ENCODE data around the gene SAMD1. TPM values are rescaled to one million over a fixed set of nuclear protein-coding genes. Genes with fewer than 3 reads are reported as not detected.

The SAMD1 gene
- total RNA-seq, 2 donors from 2014 or later: 11.2 to 22.1 TPM

GRCh38 chr19:14103310-14103709, 12.8 kb upstream of the SAMD1 start:
- H3K27ac ChIP-seq: no peak overlapping the region
- H3K9me3 ChIP-seq: no peaks in the 10 kb centered on the region
- TF ChIP-seq CTCF (IDR thresholded peaks at IDR 0.05) (no peak), POLR2A (IDR thresholded peaks at IDR 0.05) (no peak)
- no peaks in the 10 kb centered on the region for H3K27me3 ChIP-seq
- no peaks in the 10 kb centered on the region for H3K4me1 ChIP-seq
- intact Hi-C loops (cut with DNase I): no loop called here
- whole genome bisulfite sequencing, 2 donors: 93% methylated on average over 1 of the region's 1 CpG; no CpG with 5 or more reads in 1 of the 2 donors
- no peak overlapping the region for H3K4me3 ChIP-seq
- no peak for DNase-seq
- no peak for ATAC-seq
- H3K36me3 ChIP-seq (replicated peaks in 1 of 2; ENCODE audit: insufficient read depth in 1 of 2, low read depth in 2 of 2): peaks cover 2 to 6% of the 10 kb centered on the region in 2 donors

- H3K36me3 ChIP-seq (replicated peaks in 1 of 2; ENCODE audit: insufficient read depth in 1 of 2, low read depth in 2 of 2): peaks cover 2 to 6% of the 10 kb centered on the region in 2 donors
- DNase-seq (no peak), ATAC-seq (no peak)
- no peak overlapping the region for H3K27ac ChIP-seq
- no peak overlapping the region for H3K4me3 ChIP-seq
- H3K27me3 ChIP-seq: no peaks in the 10 kb centered on the region
- no peaks in the 10 kb centered on the region for H3K4me1 ChIP-seq
- TF ChIP-seq CTCF (IDR thresholded peaks at IDR 0.05) (no peak), POLR2A (IDR thresholded peaks at IDR 0.05) (no peak)
- intact Hi-C loops (cut with DNase I): no loop called here
- 86 to 96% methylated on average over 9 to 10 of the region's 10 CpGs for WGBS, 2 donors
- no peaks in the 10 kb centered on the region for H3K9me3 ChIP-seq
Observed at GRCh38 chr19:14102756-14103155, 12.2 kb upstream of the SAMD1 start.

DNA sequence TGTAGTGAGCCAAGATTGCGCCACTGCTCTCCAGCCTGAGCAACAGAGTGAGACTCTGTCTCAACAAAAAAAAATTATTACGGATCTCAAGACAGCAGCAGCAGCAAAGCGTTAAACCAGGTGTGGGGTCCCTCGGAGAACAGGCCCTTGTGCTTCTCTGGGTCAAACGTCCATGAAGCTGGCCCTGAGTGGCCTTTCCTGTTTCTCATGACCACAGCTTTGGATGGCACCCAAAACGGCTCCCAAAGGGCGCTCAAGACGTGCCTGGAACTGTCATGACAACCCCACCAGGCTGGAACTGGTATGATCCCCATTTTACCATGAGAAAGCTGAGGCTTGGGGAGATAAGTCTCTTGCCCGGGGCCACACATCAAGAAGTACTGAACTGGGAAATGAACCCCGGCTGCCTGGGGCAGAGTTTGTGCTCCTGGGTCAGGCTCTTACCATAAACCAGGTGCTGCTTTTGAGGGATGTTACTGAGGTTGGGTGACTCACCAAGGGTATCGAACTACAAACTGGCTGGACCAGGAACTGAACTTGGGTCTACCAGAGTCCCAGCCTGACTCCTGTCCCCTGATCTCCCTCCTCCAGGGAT, 11.6 kb upstream of the SAMD1 start:
- intact Hi-C loops (cut with DNase I): no loop called here
- 74% methylated on average over 9 to 11 of the region's 11 CpGs for WGBS, 2 donors

DNA sequence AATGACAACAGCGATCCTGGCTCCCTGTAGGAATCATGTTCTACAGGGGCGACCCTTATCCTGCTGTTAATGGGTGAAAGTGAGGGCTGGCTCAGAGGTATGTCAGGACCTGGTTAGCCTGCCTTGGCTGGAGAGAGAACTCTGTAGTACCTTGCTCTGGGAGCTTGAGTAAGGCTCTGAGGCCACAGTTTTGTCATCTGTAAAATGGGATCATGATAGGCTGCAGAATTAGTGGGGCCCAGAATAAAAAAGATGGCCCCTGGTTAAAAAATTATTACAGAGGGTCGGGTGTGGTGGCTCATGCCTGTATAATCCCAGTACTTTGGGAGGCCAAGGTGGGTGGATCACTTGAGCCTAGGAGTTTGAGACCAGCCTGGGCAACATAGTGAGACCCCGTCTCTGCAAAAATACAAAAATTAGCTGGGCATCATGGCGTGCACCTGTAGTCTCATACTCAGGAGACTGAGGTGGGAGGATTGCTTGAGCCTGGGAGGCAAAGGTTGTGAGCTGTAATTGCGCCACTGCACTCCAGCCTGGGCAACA, 10.5 kb upstream of the SAMD1 start:
- no peak overlapping the region for H3K27ac ChIP-seq
- DNase-seq: no peak
- no peaks in the 10 kb centered on the region for H3K27me3 ChIP-seq
- ATAC-seq: no peak
- 91 to 93% methylated on average over 6 of the region's 6 CpGs for WGBS, 2 donors
- H3K9me3 ChIP-seq: no peaks in the 10 kb centered on the region
- no peak overlapping the region for H3K4me3 ChIP-seq
- peaks cover 6 to 9% of the 10 kb centered on the region in 2 donors for H3K36me3 ChIP-seq (replicated peaks in 1 of 2; ENCODE audit: insufficient read depth in 1 of 2, low read depth in 2 of 2)
- TF ChIP-seq CTCF (IDR thresholded peaks at IDR 0.05): no peak
- TF ChIP-seq POLR2A (IDR thresholded peaks at IDR 0.05): no peak
- intact Hi-C loops (cut with DNase I): no loop called here
- H3K4me1 ChIP-seq: no peaks in the 10 kb centered on the region

More for the DNA sequence above, 11.6 kb upstream of the SAMD1 start:
- H3K4me3 ChIP-seq: no peak overlapping the region
- DNase-seq (no peak), ATAC-seq (no peak)
- no peaks in the 10 kb centered on the region for H3K27me3 ChIP-seq
- H3K27ac ChIP-seq: no peak overlapping the region
- no peaks in the 10 kb centered on the region for H3K9me3 ChIP-seq
- TF ChIP-seq CTCF (IDR thresholded peaks at IDR 0.05) (no peak), POLR2A (IDR thresholded peaks at IDR 0.05) (no peak)
- no peaks in the 10 kb centered on the region for H3K4me1 ChIP-seq
- H3K36me3 ChIP-seq (replicated peaks in 1 of 2; ENCODE audit: insufficient read depth in 1 of 2, low read depth in 2 of 2): peaks cover 3 to 6% of the 10 kb centered on the region in 2 donors

Data from body of pancreas (tissue), 4 donors.